CD4-positive, CD25-positive, alpha-beta regulatory T cell (primary cell): ENCODE data around the gene CASP8AP2. TPM values are rescaled to one million over a fixed set of nuclear protein-coding genes. Genes with fewer than 3 reads are reported as not detected.
"Not testable (repeated sequence)": the region's sequence is repeated elsewhere in the genome, so short reads cannot be mapped to it uniquely, and the experiment has no call there.

ENCODE experiments used
- ATAC-seq, 2 donors: fragments of 150-1000 bp; cut with Tn5 transposase; one replicate each; pipeline ENCODE4 v1.10.0; 2021; ENCODE audit warnings: low read depth in 2 of 2, moderate number of reproducible peaks in 2 of 2, moderate library complexity in 1 of 2
- DNase-seq, 3 donors: peaks; one replicate each; pipeline versions ENCODE4 v3.0.0 to v3.0.0-alpha.2; 2012 to 2022; ENCODE audit warnings: mixed read lengths in 1 of 3
- H3K27ac ChIP-seq: one replicate; pipeline ENCODE4 v1.7.0; 2013; ENCODE audit warnings: mild to moderate bottlenecking, low read length; ENCODE audit not compliant: insufficient read depth, poor library complexity, severe bottlenecking
- H3K27me3 ChIP-seq: one replicate; pipeline ENCODE4 v1.7.0; 2013; ENCODE audit warnings: low read length; ENCODE audit not compliant: control insufficient read depth, insufficient read depth
- H3K36me3 ChIP-seq: one replicate; pipeline ENCODE4 v1.7.0; 2013; ENCODE audit warnings: mild to moderate bottlenecking, low read length, moderate library complexity; ENCODE audit not compliant: control insufficient read depth, insufficient read depth
- H3K4me1 ChIP-seq: 2 replicates; pipeline ENCODE4 v1.7.0; 2013; ENCODE audit warnings: mild to moderate bottlenecking, low read length; ENCODE audit not compliant: insufficient read depth, control insufficient read depth, poor library complexity, severe bottlenecking
- H3K4me3 ChIP-seq: one replicate; pipeline ENCODE4 v1.7.0; 2013; ENCODE audit warnings: low read depth, mild to moderate bottlenecking, low read length, moderate library complexity
- H3K9me3 ChIP-seq, 2 experiments: 1 replicate in 1 of 2; 2 replicates in 1 of 2; pipeline ENCODE4 v1.7.0; 2013; ENCODE audit warnings: low read length in 2 of 2, mild to moderate bottlenecking in 1 of 2, moderate library complexity in 1 of 2; ENCODE audit not compliant: control insufficient read depth in 2 of 2
- H3K27ac Mint-ChIP-seq, 3 donors: one replicate each; pipeline ENCODE4 v1.8.0; 2020 to 2022; ENCODE audit warnings: mild to moderate bottlenecking in 3 of 3, mixed read lengths in 3 of 3, moderate library complexity in 2 of 3
- H3K27me3 Mint-ChIP-seq: one replicate; pipeline ENCODE4 v1.8.0; 2022; ENCODE audit warnings: mild to moderate bottlenecking, mixed read lengths
- H3K36me3 Mint-ChIP-seq: one replicate; pipeline ENCODE4 v1.8.0; 2020; ENCODE audit warnings: mixed read lengths
- H3K4me1 Mint-ChIP-seq, 4 donors: one replicate each; pipeline ENCODE4 v1.8.0; 2020 to 2022; ENCODE audit warnings: mixed read lengths in 4 of 4, mild to moderate bottlenecking in 1 of 4
- H3K4me3 Mint-ChIP-seq, 4 donors: one replicate each; pipeline ENCODE4 v1.8.0; 2020 to 2022; ENCODE audit warnings: mild to moderate bottlenecking in 4 of 4, mixed read lengths in 4 of 4, moderate library complexity in 3 of 4
- H3K9me3 Mint-ChIP-seq, 7 donors: one replicate each; pipeline ENCODE4 v1.8.0; 2020 to 2022; ENCODE audit warnings: mixed read lengths in 7 of 7, mild to moderate bottlenecking in 3 of 7, moderate library complexity in 2 of 7
- polyA plus RNA-seq, 4 donors: library from polyadenylated mRNA; unstranded; fragments of 300-500 nt; fragmentation: Illumina TruSeq; gene quantifications; one replicate each; pipeline ENCODE4 v1.2.3, GENCODE V29; 2021
- total RNA-seq: library from RNA; stranded (reverse); gene quantifications from one replicate; pipeline ENCODE4 v1.2.3, GENCODE V29; 2022

Gene CASP8AP2
- total and polyA plus RNA-seq, 5 donors from 2014 or later = 30.8 to 59.2 (median 51.0) TPM

GRCh38 chr6:89826029-89826528, 3.6 kb upstream of the CASP8AP2 start:
- Histone ChIP-seq H3K27me3 (no peaks in the 10 kb centered on the region), H3K36me3 (peaks cover 2% of the 10 kb centered on the region), H3K4me1 (peaks cover 16% of the 10 kb centered on the region), H3K9me3 (no peaks in the 10 kb centered on the region), H3K27ac (no peak overlapping the region), H3K4me3 (no peak overlapping the region)
- no peaks in the 10 kb centered on the region for H3K9me3 Mint-ChIP-seq
- DNase-seq = no peak
- H3K36me3 Mint-ChIP-seq = peaks cover 3% of the 10 kb centered on the region
- no peak overlapping the region for H3K27ac Mint-ChIP-seq
- H3K4me1 Mint-ChIP-seq = peaks cover 6 to 24% (median 14%) of the 10 kb centered on the region in 4 donors
- H3K4me3 Mint-ChIP-seq = peak overlapping the region in 2 of 4 donors; percentile 69 to 84
- no peak for ATAC-seq
- H3K27me3 Mint-ChIP-seq = no peaks in the 10 kb centered on the region

- H3K4me1 ChIP-seq = peaks cover 20% of the 10 kb centered on the region
- peaks cover 15% of the 10 kb centered on the region for H3K36me3 ChIP-seq
- not testable (repeated sequence) for ATAC-seq, H3K9me3 Mint-ChIP-seq, H3K27me3 Mint-ChIP-seq, H3K27me3 ChIP-seq, H3K9me3 ChIP-seq, DNase-seq
- H3K4me3 ChIP-seq = peak overlapping the region; percentile 90
- H3K4me1 Mint-ChIP-seq = peaks cover 7 to 41% (median 27%) of the 10 kb centered on the region in 4 donors
- peaks cover 16% of the 10 kb centered on the region for H3K36me3 Mint-ChIP-seq
- H3K27ac Mint-ChIP-seq = peak overlapping the region; percentile 84 to 99 (median 98)
- peak overlapping the region; percentile 88 for H3K27ac ChIP-seq
- peak overlapping the region; percentile 92 to 100 (median 98) for H3K4me3 Mint-ChIP-seq
Measured at GRCh38 chr6:89828475-89828987, 1.1 kb upstream of the CASP8AP2 start.

GRCh38 chr6:89828988-89829471, 650 bp upstream of the CASP8AP2 start:
- H3K4me1 ChIP-seq = peaks cover 20% of the 10 kb centered on the region
- peak overlapping the region; percentile 90 for H3K4me3 ChIP-seq
- Mint-ChIP-seq H3K9me3 (no peaks in the 10 kb centered on the region), H3K4me3 (peak overlapping the region; percentile 92 to 100 (median 98)), H3K27ac (peak overlapping the region; percentile 84 to 99 (median 98)), H3K4me1 (peaks cover 7 to 46% (median 30%) of the 10 kb centered on the region in 4 donors), H3K27me3 (no peaks in the 10 kb centered on the region), H3K36me3 (peaks cover 16% of the 10 kb centered on the region)
- DNase-seq (peak in 1 of 3 donors; percentile 21), ATAC-seq (peak; percentile 16 to 19)
- H3K9me3 ChIP-seq = no peaks in the 10 kb centered on the region
- H3K27me3 ChIP-seq = no peaks in the 10 kb centered on the region
- peak overlapping the region; percentile 88 for H3K27ac ChIP-seq
- peaks cover 15% of the 10 kb centered on the region for H3K36me3 ChIP-seq

DNA sequence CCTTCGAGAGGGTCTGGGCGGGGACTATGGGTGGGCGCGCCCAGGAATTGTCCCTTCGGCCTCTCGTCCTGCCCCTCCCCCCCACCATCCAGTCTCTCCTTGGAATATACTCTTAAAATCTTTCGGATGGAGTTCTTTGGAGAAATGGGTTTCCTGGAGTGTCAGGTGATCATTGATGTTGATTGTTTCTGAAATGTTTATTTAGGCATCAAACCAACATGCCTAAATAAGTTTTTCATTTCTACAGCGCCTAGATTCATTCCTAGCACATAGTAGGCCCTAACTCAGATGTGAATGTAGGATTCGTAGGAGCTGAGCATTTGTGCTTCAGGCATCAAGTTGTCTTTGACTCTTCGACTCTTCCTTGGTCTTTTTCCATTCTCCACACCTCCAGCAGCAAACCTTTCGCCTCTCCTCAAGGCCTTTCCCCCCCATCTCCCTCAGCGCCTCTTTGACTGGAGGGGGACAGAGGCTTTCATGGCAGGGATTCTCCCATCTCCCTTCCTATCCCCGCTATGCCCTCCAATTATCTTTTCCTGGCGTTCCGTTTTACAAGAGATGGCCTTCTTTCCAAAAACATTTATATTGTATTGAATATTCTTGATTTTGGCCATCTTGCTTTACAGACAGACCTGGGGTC, 610 bp downstream of the CASP8AP2 start:
- H3K4me1 Mint-ChIP-seq = peaks cover 13 to 52% (median 36%) of the 10 kb centered on the region in 4 donors
- H3K4me1 ChIP-seq = peaks cover 33% of the 10 kb centered on the region
- peak overlapping the region; percentile 92 to 100 (median 98) for H3K4me3 Mint-ChIP-seq
- H3K27me3 Mint-ChIP-seq = no peaks in the 10 kb centered on the region
- peak in 1 of 3 donors; percentile 16 for DNase-seq
- peak overlapping the region; percentile 88 for H3K27ac ChIP-seq
- no peaks in the 10 kb centered on the region for H3K9me3 ChIP-seq
- H3K36me3 ChIP-seq = peaks cover 15% of the 10 kb centered on the region
- H3K36me3 Mint-ChIP-seq = peaks cover 22% of the 10 kb centered on the region
- H3K4me3 ChIP-seq = peak overlapping the region; percentile 94
- no peaks in the 10 kb centered on the region for H3K9me3 Mint-ChIP-seq
- H3K27ac Mint-ChIP-seq = peak overlapping the region; percentile 84 to 98 (median 97)
- H3K27me3 ChIP-seq = no peaks in the 10 kb centered on the region
- no peak for ATAC-seq

DNA sequence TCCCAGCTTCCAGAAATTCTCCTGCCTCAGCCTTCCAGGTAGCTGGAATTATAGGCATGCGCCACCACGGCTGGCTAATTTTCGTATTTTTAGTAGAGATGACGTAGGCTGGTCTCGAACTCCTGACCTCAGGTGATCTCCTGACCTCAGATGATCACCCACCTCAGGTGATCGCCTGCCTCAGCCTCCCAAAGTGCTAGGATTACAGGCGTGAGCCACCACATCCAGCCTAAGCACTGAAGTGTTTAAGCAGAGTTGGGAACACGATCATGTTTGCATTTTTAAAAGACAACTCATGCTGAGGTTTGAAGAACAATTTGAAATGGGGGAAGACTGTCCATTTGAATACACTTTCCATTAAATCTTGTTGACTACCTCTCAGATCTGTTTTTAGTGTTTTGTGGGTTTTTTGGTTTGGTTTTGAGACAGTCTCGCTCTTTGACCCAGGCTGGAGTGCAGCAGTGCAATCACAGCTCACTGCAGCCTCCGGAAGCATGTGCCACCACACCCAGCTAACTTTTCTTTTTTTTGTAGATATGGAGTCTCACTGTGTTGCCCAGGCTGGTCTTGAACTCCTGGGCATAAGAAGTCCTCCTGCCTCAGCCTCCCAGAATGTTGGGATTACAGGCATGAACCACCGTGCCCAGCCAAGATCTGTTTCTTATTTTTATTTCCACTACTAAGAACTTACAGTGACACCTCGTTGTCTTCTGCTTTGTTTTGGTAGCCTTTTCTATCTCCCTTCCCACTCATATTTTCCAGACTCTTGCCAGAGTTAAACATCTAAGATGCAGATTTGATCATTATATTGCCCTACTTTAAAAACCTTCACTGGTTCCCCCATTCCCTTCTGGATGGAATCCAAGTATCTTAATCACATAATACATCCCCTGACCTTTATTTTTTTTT, 5.5 kb downstream of the CASP8AP2 start:
- peak; percentile 85 to 94 for ATAC-seq
- H3K9me3 Mint-ChIP-seq = no peaks in the 10 kb centered on the region
- peak overlapping the region; percentile 79 to 91 (median 86) for H3K4me3 Mint-ChIP-seq
- H3K36me3 ChIP-seq = peaks cover 15% of the 10 kb centered on the region
- H3K4me1 Mint-ChIP-seq = peaks cover 24 to 76% (median 48%) of the 10 kb centered on the region in 4 donors
- H3K27ac ChIP-seq = peak overlapping the region; percentile 75
- H3K36me3 Mint-ChIP-seq = peaks cover 35% of the 10 kb centered on the region
- H3K4me3 ChIP-seq = peak overlapping the region; percentile 58
- no peaks in the 10 kb centered on the region for H3K9me3 ChIP-seq
- peaks cover 44% of the 10 kb centered on the region for H3K4me1 ChIP-seq
- peak overlapping the region; percentile 93 to 96 (median 95) for H3K27ac Mint-ChIP-seq
- peak in 2 of 3 donors; percentile 46 to 87 for DNase-seq
- H3K27me3 ChIP-seq = no peaks in the 10 kb centered on the region
- H3K27me3 Mint-ChIP-seq = no peaks in the 10 kb centered on the region

DNA sequence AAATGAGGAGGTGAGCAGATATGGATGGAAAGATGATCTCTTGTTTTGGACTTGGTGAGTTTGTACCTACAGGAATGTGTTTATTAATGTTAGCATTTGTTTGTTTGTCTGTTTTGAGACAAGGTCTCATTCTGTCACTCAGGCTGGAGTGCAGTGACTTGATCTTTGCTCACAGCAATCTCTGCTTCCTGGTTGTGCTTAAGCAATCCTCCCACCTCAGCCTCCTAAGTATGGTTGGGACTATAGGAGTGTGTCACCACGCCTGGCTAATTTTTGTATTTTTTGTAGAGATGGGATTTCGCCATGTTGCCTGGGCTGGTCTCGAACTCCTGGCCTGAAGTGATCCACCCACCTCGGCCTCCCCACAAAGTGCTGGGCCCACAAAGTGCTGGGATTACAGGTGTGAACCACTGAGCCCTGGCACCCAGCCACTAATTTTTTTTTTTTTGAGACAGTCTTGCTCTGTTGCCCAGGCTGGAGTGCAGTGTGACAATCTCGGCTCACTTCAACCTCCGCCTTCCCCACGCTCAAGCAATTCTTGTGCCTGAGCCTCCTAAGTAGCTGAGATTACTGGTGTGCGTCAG, 7.1 kb downstream of the CASP8AP2 start:
- Histone ChIP-seq H3K9me3 (no peaks in the 10 kb centered on the region), H3K36me3 (peaks cover 14% of the 10 kb centered on the region), H3K4me1 (peaks cover 36% of the 10 kb centered on the region), H3K27me3 (no peaks in the 10 kb centered on the region), H3K27ac (no peak overlapping the region), H3K4me3 (peak overlapping the region; percentile 51)
- no peaks in the 10 kb centered on the region for H3K27me3 Mint-ChIP-seq
- DNase-seq = no peak
- H3K4me3 Mint-ChIP-seq = peak overlapping the region; percentile 48 to 91 (median 68)
- H3K27ac Mint-ChIP-seq = peak overlapping the region; percentile 66 to 97 (median 93)
- peaks cover 17 to 72% (median 44%) of the 10 kb centered on the region in 4 donors for H3K4me1 Mint-ChIP-seq
- no peak for ATAC-seq
- no peaks in the 10 kb centered on the region for H3K9me3 Mint-ChIP-seq
- H3K36me3 Mint-ChIP-seq = peaks cover 39% of the 10 kb centered on the region

DNA sequence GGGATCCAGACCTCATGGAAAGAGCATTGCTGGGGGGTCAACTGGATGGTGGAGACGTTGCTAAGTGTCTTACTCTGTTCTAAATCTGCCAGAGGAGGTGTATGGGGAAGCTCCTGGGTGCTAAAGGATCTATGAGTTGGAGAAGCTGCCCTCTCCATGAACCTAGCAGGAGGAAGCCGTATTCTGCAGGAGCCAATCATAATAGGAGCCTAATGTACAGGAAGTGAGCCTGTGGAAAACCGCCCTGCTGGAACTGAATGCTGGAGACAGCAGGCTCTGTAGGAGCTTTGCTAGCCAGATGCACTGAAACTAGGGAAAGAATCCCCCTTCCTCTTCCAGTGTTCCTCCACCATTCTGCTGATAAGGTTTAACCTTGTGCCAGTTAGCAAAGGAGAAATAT, 10.9 kb downstream of the CASP8AP2 start:
- peaks cover 21% of the 10 kb centered on the region for H3K4me1 ChIP-seq
- Mint-ChIP-seq H3K4me3 (peak overlapping the region in 2 of 4 donors; percentile 21 to 44), H3K27ac (peak overlapping the region; percentile 13 to 90 (median 62)), H3K27me3 (no peaks in the 10 kb centered on the region), H3K36me3 (peaks cover 27% of the 10 kb centered on the region), H3K9me3 (no peaks in the 10 kb centered on the region), H3K4me1 (peaks cover 22 to 70% (median 45%) of the 10 kb centered on the region in 4 donors)
- H3K27ac ChIP-seq = no peak overlapping the region
- H3K9me3 ChIP-seq = no peaks in the 10 kb centered on the region
- DNase-seq (no peak), ATAC-seq (no peak)
- no peaks in the 10 kb centered on the region for H3K27me3 ChIP-seq
- no peak overlapping the region for H3K4me3 ChIP-seq
- H3K36me3 ChIP-seq = peaks cover 4% of the 10 kb centered on the region
